ENCODE results near the gene UNK. TPM values are rescaled to one million over a fixed set of nuclear protein-coding genes. Genes with fewer than 3 reads are reported as not detected.

The UNK gene
- total RNA-seq, 2 experiments from 2014 or later = 41.5 to 67.6 TPM

GRCh38 chr17:75779250-75779986 is 5.2 kb upstream of the UNK start:
- H2AFZ ChIP-seq (ENCODE audit: low read length) = no peak overlapping the region; the same call in 1 of the 2 replicates
- H3K27ac ChIP-seq (ENCODE audit: low read depth, low read length, poor library complexity, severe bottlenecking) = peak overlapping the region; percentile 84
- ChIA-PET POLR2A (interaction anchor here (0.6 to 2.1 kb wide), 30 partner anchors 8 to 441 kb away, joined by 3 to 20 read pairs (median 4); partner anchors contain the start of genes GALK1, SMIM5, TMEM94 and WBP2), CTCF (ENCODE audit: unreplicated experiment) (interaction anchor here (0.6 to 1.0 kb wide), 4 partner anchors 14 to 51 kb away, joined by 3 to 5 read pairs (median 4); no protein-coding TSS in a partner anchor)
- peaks cover 24% of the 10 kb centered on the region for H4K20me1 ChIP-seq (ENCODE audit: insufficient read depth, low read length)
- H3K36me3 ChIP-seq (ENCODE audit: insufficient read depth, low read length) = peaks cover 46% of the 10 kb centered on the region
- peaks cover 45% of the 10 kb centered on the region for H3K4me1 ChIP-seq (ENCODE audit: insufficient read depth, low read length, poor library complexity, severe bottlenecking)
- H3K4me3 ChIP-seq (ENCODE audit: low read depth, low read length, poor library complexity, severe bottlenecking) = peak overlapping the region; percentile 83
- TF ChIP-seq CTCF (conservative IDR thresholded peaks at IDR 0.05; ENCODE audit: low read length) (peak; percentile 71), EZH2phosphoT487 (IDR thresholded peaks at IDR 0.05; ENCODE audit: borderline replicate concordance, low read depth, low read length) (no peak)
- peak overlapping the region; percentile 85 for H3K4me2 ChIP-seq (ENCODE audit: low read length)
- H3K9me3 ChIP-seq (ENCODE audit: low read length) = no peaks in the 10 kb centered on the region
- H3K9me2 ChIP-seq (ENCODE audit: insufficient read depth, low read length) = no peaks in the 10 kb centered on the region
- DNase-seq (ENCODE audit: low spot score) = peak; percentile 100
- BruUV-seq (replicated peaks) = no TSS peak
- H3K79me2 ChIP-seq (ENCODE audit: insufficient read depth, low read depth, low read length) = peaks cover 33% of the 10 kb centered on the region
- intact Hi-C loops (cut with micrococcal nuclease; ENCODE audit: unreplicated experiment) = loop anchor here (1.0 to 5.0 kb wide), 3 partner anchors 14 to 488 kb away; partner anchors contain the start of genes GALK1, TRIM65 and UBALD2

- H2AFZ ChIP-seq (ENCODE audit: low read length) = peak overlapping the region; percentile 51; the same call in 1 of the 2 replicates
- H3K4me1 ChIP-seq (ENCODE audit: insufficient read depth, low read length, poor library complexity, severe bottlenecking) = peaks cover 45% of the 10 kb centered on the region
- BruUV-seq (replicated peaks) = no TSS peak
- DNase-seq (ENCODE audit: low spot score) = no peak
- H3K36me3 ChIP-seq (ENCODE audit: insufficient read depth, low read length) = peaks cover 41% of the 10 kb centered on the region
- H4K20me1 ChIP-seq (ENCODE audit: insufficient read depth, low read length) = peaks cover 24% of the 10 kb centered on the region
- CTCF ChIA-PET (ENCODE audit: unreplicated experiment) = interaction anchor here (0.6 to 1.0 kb wide), 4 partner anchors 14 to 50 kb away, joined by 3 to 5 read pairs (median 4); no protein-coding TSS in a partner anchor
- POLR2A ChIA-PET = interaction anchor here (0.5 to 2.1 kb wide), 30 partner anchors 9 to 648 kb away, joined by 3 to 20 read pairs (median 4); partner anchors contain the start of genes GALK1, SMIM5, TMEM94 and WBP2
- H3K27ac ChIP-seq (ENCODE audit: low read depth, low read length, poor library complexity, severe bottlenecking) = peak overlapping the region; percentile 42
- intact Hi-C loops (cut with micrococcal nuclease; ENCODE audit: unreplicated experiment) = loop anchor here (1.0 to 10.0 kb wide), 5 partner anchors 15 to 505 kb away; partner anchors contain the start of genes ACOX1, GALK1, MIF4GD and TEN1
- peak overlapping the region; percentile 28 for H3K4me3 ChIP-seq (ENCODE audit: low read depth, low read length, poor library complexity, severe bottlenecking)
- H3K79me2 ChIP-seq (ENCODE audit: insufficient read depth, low read depth, low read length) = peaks cover 35% of the 10 kb centered on the region
- H3K9me2 ChIP-seq (ENCODE audit: insufficient read depth, low read length) = no peaks in the 10 kb centered on the region
- H3K4me2 ChIP-seq (ENCODE audit: low read length) = peak overlapping the region; percentile 50
- H3K9me3 ChIP-seq (ENCODE audit: low read length) = no peaks in the 10 kb centered on the region
- TF ChIP-seq CTCF (conservative IDR thresholded peaks at IDR 0.05; ENCODE audit: low read length) = no peak
Measured at GRCh38 chr17:75779987-75780889, 4.4 kb upstream of the UNK start.

All from OCI-LY7 (cell line).